GM18520 (cell line): Measurements from ENCODE around the gene PAAF1.

ENCODE experiments used
- ATAC-seq: cut with Tn5 transposase; IDR thresholded peaks from one replicate; pipeline ENCODE4 v1.9.1; 2021; ENCODE audit not compliant: unreplicated experiment

PAAF1 gene

DNA sequence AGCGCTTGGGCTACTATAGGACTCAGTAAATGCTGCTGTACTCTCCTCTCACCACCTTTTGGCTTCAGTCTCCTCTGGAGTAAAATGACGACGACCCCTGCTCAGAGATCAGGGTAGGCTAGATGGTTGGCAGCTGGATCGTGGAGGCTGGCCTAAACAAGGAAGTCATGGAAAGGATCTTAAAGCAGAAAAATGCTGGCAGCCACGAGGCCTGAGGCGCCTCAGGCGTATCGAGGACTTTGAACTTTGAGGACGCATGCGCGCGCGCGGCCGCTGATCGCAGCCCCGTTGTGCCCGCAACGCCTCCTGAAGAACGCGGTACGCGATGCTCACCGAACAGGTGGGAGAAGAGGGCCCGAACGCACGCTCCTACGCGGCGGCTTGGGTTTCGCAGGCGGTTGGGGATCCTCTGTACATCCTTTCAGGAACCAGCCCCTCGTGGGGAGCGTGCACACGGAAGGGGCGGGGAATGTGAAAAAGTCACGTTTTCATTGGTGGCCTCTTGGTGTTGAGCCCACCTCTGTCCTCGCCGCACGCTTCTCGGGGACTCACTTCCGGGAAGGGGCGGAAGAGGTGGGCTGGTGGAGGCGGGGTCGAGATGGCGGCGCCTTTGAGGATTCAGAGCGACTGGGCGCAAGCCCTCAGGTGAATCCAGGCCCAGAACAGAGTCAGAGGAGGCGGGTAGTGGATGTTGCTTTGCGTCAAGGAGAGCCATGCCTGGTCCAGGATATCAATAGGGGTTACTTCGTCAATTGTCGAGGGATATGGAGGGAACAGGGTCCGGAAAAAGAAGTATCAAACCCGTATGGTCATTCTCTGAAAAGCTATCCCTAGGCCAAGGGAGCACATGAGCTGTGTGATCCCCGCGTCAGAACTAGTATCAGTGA, at the start of gene PAAF1, which contains the start of gene COA4:
TSS of gene PAAF1 (plus strand) at position 576 of the 887 bp plus-strand sequence. CDS start at position 599, 23 bp downstream.
TSS of gene COA4 (minus strand) at position 423 of the 887 bp plus-strand sequence. CDS start 3,468 bp downstream, outside the sequence.
- ATAC-seq, result peak; percentile 96

DNA sequence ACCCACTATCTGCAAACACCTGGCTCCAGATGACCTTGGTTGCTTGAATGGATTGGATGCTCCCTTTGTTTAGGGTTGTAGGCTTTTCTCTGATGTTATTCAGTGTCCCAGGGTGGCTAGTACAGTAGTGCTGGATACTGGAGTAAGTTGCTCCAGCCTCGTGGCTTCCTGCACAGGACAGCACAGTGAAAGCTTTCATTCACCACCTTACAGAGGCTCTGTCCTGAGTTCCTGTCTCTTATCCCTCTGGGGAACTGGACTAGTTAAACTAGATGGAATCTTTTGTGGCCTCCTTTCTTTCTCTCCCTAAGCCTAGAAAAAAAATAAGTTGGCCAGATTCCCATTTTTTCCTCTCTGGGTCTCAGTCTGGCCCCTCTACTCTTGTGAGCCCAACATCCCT, 46.5 kb upstream of the PAAF1 start:
- ATAC-seq, result no peak

- no peak for ATAC-seq
Observed at GRCh38 chr11:73833067-73833466, 43.7 kb upstream of the PAAF1 start.

DNA sequence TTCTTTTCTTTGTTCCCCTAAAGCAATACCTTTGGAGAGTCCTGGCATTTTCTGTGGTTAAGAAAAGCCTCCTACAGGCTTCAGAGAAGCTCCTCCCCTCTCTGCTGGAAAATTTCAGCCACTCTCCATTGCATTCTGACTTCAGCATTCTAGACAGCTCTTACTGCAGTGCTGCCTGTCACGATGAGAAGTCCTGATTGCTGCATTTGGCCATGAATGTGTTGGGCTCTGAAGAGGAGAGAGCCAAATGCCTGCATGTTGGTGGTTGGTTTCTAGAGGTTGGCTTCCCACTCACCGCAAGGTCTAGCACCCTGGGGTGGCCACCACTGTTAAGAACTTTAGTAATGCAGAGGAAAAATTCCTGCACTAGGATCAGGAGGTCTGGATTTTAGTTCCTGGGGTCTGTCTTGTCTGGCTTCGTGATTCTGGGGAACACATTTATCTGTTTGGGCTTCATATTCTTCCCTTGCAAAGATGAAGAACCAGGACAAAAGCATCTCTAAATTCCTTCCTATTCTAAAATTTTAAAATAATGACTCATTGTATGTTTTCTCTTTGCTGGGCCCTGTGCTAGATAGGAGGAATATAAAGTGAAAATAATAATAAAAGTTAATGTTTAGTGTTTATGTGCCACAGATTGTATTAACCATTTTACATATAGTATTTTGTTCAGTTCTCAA, 38.2 kb upstream of the PAAF1 start:
- no peak for ATAC-seq

DNA sequence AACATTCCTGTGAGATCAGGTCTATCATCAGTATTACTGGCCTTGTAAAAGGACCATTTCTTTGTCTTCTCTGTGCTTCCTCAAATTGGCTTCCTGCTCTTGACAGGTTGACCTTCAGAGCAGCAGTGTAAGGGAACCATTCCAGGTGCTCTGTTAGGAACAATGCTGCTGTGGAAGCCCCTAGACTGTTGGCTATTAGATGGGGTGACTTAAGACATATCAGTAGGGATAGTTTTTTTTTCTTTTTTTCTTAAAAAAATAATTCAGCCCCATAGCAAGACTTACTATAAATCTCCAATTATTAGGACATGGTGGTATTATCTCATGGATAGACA, 37.7 kb upstream of the PAAF1 start:
- ATAC-seq, result no peak

GRCh38 chr11:73851046-73851764, 25.6 kb upstream of the PAAF1 start:
- ATAC-seq, result no peak

DNA sequence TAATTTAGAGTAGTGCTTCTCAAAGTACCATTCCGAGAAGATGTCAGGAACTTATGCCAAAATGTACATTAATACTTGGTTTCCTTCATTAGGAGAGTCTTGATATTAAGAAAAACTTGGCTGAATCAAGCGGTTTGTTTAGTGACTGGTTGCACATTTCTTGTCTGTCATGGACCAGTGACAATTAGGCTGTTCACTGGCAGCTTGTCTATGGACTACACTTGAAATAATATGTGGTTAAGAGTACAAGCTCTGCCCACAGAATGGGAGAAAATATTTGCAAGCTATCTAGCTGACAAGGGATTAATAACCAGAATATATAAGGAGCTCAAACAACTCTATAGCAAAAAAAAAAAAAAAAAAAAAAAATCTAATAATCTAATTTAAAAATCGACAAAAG, 24.8 kb upstream of the PAAF1 start:
- ATAC-seq, result no peak

DNA sequence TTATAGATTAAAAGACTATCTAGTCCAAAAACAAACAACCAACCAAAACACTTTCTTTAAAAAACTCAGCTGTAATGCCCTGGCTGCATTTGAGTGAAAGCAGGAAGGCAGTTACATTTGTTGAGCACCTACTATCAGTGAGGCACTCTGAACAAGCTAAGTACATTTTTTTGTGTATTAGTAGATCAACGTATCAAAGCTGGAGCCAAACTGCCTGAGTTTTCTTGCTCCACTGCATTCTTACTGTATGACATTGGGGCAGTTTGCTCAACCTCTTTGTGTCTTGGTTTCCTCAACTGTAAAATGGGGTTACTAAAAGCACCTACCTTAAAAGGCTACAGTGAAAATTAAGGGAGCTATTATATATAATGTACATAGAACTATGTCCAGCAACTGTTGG, 22.1 kb upstream of the PAAF1 start:
- ATAC-seq, result no peak

DNA sequence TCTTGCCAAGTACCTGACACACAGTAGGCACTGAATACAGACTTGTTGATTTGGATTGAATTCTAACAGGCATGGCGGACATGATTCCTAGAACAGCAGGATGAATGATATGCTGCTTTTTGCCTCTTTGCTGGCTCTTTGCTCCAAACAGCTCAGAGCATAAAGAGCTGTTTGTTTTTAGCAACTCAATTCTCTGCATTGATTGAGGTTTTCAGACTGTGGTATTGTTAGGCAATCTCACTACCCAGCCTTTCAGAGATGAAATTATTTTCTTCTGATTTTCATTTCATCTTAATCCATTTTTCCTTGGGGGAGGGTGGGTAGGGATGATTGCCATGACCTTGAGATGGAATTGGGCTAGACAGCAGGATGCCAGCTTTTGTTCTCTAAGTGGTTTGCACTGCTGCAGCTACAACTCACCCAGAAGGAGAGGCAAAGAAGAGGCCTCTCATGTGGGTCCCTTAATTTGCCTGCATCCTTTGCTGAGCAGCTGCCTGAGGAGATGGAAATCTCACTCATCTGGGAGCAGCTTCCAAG, 20.7 kb upstream of the PAAF1 start:
- ATAC-seq, result no peak

- no peak for ATAC-seq
Observed at GRCh38 chr11:73859671-73860070, 17.1 kb upstream of the PAAF1 start.

GRCh38 chr11:73860202-73860601, 16.6 kb upstream of the PAAF1 start:
- no peak for ATAC-seq

DNA sequence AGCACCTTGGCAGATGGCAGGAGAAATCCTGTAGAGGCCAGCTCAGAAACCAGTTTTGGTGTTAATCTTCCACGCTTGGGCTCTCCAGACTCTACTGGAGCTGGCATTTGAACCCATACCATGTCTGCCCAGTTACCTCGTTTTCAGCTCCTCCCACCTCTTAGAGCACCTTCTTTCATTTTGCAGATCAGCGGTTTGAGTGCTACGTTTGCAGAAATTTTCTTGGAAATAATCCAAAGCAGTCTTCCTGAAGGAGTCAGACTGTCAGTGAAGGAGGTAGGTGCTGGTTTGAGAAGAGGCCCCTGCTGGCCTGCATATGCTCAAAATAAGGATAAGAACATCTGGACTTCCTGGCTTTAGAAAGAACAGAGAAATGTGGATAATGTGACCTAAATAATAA, 13.8 kb upstream of the PAAF1 start:
- no peak for ATAC-seq

GRCh38 chr11:73866095-73866579, 10.7 kb upstream of the PAAF1 start:
- no peak for ATAC-seq

DNA sequence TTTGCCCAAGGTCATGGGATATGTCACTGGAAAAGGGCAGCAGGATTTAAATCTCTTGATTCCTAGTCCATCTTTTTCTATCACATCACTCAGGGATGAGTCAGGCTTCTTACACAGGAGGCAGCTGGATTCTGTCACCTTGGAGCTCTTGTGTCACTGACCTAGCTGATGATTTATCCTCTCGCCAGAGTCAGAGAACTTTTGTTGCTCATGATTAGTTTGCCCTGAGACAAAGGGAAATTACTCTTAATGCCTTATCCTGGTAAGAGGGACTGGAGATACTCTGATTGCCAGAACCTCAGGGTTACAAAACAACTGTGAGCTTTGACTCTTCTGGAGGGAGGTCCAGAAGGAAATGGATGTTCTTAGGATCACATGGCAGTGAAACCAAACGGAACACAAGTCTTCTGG, 10.2 kb upstream of the PAAF1 start:
- no peak for ATAC-seq

GRCh38 chr11:73869332-73869949, 7.4 kb upstream of the PAAF1 start:
- ATAC-seq, result no peak

GRCh38 chr11:73870261-73870660, 6.5 kb upstream of the PAAF1 start:
- no peak for ATAC-seq

GRCh38 chr11:73872749-73873357, 3.9 kb upstream of the PAAF1 start:
- ATAC-seq, result no peak

- no peak for ATAC-seq
Observed at GRCh38 chr11:73875380-73875779, 1.4 kb upstream of the PAAF1 start.

DNA sequence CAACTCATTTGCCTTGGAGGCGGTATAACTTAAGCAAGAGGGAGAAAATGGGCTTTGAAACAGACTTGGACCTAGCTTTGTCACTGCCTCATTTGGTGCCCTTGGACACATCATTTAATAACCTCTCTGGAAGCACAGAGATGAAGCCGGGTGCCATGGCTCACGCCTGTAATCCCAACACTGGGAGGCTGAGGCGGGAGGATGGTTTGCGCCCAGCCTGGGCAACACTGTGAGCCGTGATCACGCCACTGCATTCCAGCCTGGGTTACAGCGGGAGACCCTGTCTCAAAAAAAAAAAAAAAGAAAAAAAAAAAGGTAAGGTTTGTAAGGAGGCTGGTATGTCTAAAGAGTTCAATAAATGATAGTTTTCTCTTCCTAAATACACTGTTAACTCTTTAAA, 959 bp upstream of the PAAF1 start:
- ATAC-seq, result no peak

DNA sequence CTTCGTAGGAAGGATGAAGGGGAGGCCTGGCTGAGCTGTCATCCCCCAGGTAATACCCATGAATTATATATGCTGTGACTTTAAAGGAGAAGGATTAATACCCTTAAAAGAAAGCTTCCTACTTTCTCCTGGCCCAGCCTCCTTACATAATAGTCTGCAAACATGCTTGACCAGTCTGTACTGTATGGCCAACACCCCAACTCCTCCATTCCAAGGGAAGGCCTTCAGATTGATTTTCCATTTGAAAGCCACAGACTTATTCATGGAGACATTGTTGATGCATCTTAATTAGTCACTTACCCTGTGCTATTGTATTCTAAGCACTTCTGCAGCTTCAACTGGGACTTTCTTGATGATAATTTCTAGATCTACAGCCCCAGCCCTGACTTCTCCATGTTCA, 2.0 kb downstream of the PAAF1 start:
- ATAC-seq, result no peak
